Activated CD8-positive, alpha-beta memory T cell treated with anti-CD3 and anti-CD28 coated beads for 48 hours (primary cell): ENCODE measurements around the gene IL6R.
"Not testable (repeated sequence)": the region's sequence is repeated elsewhere in the genome, so short reads cannot be mapped to it uniquely, and the experiment has no call there.

Experiments
- DNase-seq, 3 experiments: peaks; one replicate each; pipeline ENCODE4 v3.0.0-alpha.2; 2020; ENCODE audit warnings: low read depth in 2 of 3, low spot score in 2 of 3

Gene IL6R

GRCh38 chr1:154406572-154406879 is 1.4 kb downstream of the IL6R start:
- no peak for DNase-seq

GRCh38 chr1:154406886-154407197 is 1.7 kb downstream of the IL6R start:
- DNase-seq, result no peak

GRCh38 chr1:154407198-154408091 is 2.3 kb downstream of the IL6R start:
- DNase-seq, result no peak

GRCh38 chr1:154408174-154408777 is 3.1 kb downstream of the IL6R start:
- DNase-seq, result no peak

GRCh38 chr1:154410185-154410827 is 5.2 kb downstream of the IL6R start:
- no peak for DNase-seq

- no peak for DNase-seq
Measured at GRCh38 chr1:154411525-154411924, 6.4 kb downstream of the IL6R start.

- DNase-seq, result no peak
Measured at GRCh38 chr1:154413177-154413783, 8.1 kb downstream of the IL6R start.

GRCh38 chr1:154414606-154415005 is 9.5 kb downstream of the IL6R start:
- DNase-seq, result no peak

GRCh38 chr1:154416471-154417337 is 11.6 kb downstream of the IL6R start:
- DNase-seq, result no peak

GRCh38 chr1:154417338-154417608 is 12.1 kb downstream of the IL6R start:
- DNase-seq, result no peak

- no peak for DNase-seq
Measured at GRCh38 chr1:154418062-154418921, 13.1 kb downstream of the IL6R start.

GRCh38 chr1:154418923-154419619 is 13.9 kb downstream of the IL6R start:
- DNase-seq, result no peak

GRCh38 chr1:154419620-154420571 is 14.8 kb downstream of the IL6R start:
- no peak for DNase-seq

- DNase-seq, result no peak
Measured at GRCh38 chr1:154420961-154421924, 16.1 kb downstream of the IL6R start.

- DNase-seq, result not testable (repeated sequence)
Measured at GRCh38 chr1:154422049-154422448, 16.9 kb downstream of the IL6R start.

- no peak for DNase-seq
Measured at GRCh38 chr1:154422521-154422920, 17.4 kb downstream of the IL6R start.

GRCh38 chr1:154423304-154423987 is 18.3 kb downstream of the IL6R start:
- no peak for DNase-seq
